ENCODE measurements around the gene GOLGB1.
"Not testable (repeated sequence)": the region's sequence is repeated elsewhere in the genome, so short reads cannot be mapped to it uniquely, and the experiment has no call there.

Gene GOLGB1

DNA sequence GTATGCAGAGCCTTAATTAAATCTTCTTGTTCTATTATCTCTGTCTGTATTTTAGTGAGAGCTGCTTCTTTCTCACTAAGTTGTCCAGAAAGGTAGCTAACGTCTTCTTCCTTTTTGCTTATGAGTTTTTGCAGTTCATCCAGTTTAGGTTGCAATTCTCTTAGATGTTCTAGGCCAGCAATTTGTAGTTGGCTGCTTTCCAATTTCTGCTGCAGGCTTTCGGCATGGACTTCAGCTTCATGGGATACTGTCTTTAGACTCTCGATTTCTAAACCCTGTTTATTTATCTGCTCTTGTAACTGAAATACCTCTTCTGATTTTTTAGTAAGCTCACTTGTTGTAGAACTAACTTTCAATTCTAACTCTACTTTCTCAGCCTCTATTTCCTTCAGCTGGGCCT, 53.4 kb downstream of the GOLGB1 start:
- no peaks in the 10 kb centered on the region for H4K20me1 ChIP-seq (ENCODE audit: control insufficient read depth, insufficient read depth, low read depth, low read length)
- peaks cover 46% of the 10 kb centered on the region for H3K36me3 ChIP-seq (ENCODE audit: control insufficient read depth, low read length)
- H3K9me3 ChIP-seq (ENCODE audit: control insufficient read depth, insufficient read depth, low read length), result no peaks in the 10 kb centered on the region
- H3K4me1 ChIP-seq (ENCODE audit: control insufficient read depth, low read length), result no peaks in the 10 kb centered on the region
- no peak overlapping the region for H3K27ac ChIP-seq (ENCODE audit: low read depth, low read length)
- H3K9me2 ChIP-seq (replicated peaks; ENCODE audit: control insufficient read depth, low read length), result no peaks in the 10 kb centered on the region
- H3K27me3 ChIP-seq (ENCODE audit: control insufficient read depth, low read length), result no peaks in the 10 kb centered on the region
- H3K4me3 ChIP-seq (ENCODE audit: low read length), result no peak overlapping the region
- H3K4me2 ChIP-seq (ENCODE audit: low read length), result no peak overlapping the region
- TF ChIP-seq, protein P1, sequence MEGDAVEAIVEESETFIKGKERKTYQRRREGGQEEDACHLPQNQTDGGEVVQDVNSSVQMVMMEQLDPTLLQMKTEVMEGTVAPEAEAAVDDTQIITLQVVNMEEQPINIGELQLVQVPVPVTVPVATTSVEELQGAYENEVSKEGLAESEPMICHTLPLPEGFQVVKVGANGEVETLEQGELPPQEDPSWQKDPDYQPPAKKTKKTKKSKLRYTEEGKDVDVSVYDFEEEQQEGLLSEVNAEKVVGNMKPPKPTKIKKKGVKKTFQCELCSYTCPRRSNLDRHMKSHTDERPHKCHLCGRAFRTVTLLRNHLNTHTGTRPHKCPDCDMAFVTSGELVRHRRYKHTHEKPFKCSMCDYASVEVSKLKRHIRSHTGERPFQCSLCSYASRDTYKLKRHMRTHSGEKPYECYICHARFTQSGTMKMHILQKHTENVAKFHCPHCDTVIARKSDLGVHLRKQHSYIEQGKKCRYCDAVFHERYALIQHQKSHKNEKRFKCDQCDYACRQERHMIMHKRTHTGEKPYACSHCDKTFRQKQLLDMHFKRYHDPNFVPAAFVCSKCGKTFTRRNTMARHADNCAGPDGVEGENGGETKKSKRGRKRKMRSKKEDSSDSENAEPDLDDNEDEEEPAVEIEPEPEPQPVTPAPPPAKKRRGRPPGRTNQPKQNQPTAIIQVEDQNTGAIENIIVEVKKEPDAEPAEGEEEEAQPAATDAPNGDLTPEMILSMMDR (IDR thresholded peaks at IDR 0.05; ENCODE audit: low read depth, low read length, poor library complexity, severe bottlenecking), result no peak
- TF ChIP-seq EZH2phosphoT487 (IDR thresholded peaks at IDR 0.05; ENCODE audit: borderline replicate concordance, low read length), result no peak
- H3F3A ChIP-seq (ENCODE audit: control insufficient read depth, insufficient read depth), result no peaks in the 10 kb centered on the region
- H3K79me2 ChIP-seq (ENCODE audit: control insufficient read depth, low read length), result no peaks in the 10 kb centered on the region

DNA sequence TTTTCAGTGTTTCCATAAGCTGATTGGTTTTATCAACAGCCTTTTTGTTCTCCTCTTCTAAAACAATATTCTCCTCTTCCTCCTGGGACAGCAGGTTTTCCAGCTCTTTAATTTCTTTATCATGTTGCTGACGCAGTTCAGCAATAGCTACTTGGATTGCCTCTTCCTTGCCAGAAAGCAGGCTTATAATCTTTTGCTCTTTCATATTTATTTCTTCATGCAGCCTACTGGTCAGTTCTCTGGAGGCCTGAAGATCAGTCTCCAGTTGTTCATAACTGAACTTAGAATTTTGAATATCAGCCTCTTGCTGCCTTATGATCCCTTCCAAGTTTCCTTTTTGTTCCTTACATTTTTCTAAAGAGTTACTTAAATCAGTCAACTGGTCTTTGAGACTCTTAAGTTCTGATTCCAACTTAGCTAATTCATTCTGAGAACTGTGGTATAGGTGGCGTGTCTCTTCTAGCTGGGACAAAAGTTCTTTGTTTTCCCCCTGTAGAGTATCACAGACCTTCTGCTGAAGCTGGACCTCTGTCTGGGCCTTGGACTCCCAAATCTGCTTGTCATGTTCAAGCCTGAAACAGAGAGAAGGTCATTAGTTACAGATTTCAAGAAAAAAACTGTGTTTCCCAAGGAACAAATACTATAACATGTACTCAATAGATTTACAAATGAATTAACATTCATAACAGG, 57.4 kb downstream of the GOLGB1 start:
- Histone ChIP-seq H3K36me3 (ENCODE audit: control insufficient read depth, low read length) (peaks cover 31% of the 10 kb centered on the region), H3K4me2 (ENCODE audit: low read length) (no peak overlapping the region), H3K27me3 (ENCODE audit: control insufficient read depth, low read length) (no peaks in the 10 kb centered on the region), H3K9me3 (ENCODE audit: control insufficient read depth, insufficient read depth, low read length) (no peaks in the 10 kb centered on the region), H4K20me1 (ENCODE audit: control insufficient read depth, insufficient read depth, low read depth, low read length) (no peaks in the 10 kb centered on the region), H3K27ac (ENCODE audit: low read depth, low read length) (no peak overlapping the region), H3K9me2 (replicated peaks; ENCODE audit: control insufficient read depth, low read length) (no peaks in the 10 kb centered on the region), H3K4me3 (ENCODE audit: low read length) (no peak overlapping the region), H3K79me2 (ENCODE audit: control insufficient read depth, low read length) (no peaks in the 10 kb centered on the region), H3K4me1 (ENCODE audit: control insufficient read depth, low read length) (no peaks in the 10 kb centered on the region), H3F3A (ENCODE audit: control insufficient read depth, insufficient read depth) (no peaks in the 10 kb centered on the region)
- TF ChIP-seq, protein P1 (IDR thresholded peaks at IDR 0.05; ENCODE audit: low read depth, low read length, poor library complexity, severe bottlenecking), result no peak
- TF ChIP-seq EZH2phosphoT487 (IDR thresholded peaks at IDR 0.05; ENCODE audit: borderline replicate concordance, low read length), result no peak

DNA sequence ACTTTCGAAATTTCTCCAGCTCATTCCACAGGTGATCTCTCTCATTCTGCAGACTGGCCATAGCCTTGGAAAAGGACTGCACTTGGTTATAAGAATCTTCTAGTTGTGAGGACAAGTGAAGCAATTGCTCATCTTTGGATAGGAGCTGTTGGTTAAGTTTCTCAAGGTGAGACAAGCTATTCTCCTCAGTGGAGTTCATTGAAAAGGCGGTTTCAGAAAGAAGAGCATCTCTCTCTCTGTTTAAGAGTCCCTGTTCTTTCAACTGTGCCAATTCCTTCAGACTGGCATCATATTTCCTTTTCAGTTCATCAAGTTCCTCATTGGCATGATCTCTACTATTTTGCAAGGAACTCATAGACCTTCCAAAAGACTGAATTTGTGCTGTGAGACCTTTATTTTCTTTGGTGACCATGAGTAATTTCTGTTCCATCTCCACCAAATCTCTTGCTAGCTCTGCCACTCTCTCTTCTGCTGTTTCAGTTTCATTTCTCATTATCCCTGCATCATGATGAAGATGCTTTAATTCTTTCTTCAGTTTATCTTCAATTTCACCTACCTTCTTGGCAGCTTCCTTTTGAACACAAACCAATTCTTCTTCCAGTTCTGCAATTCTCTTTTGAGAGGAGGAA, 58.6 kb downstream of the GOLGB1 start:
- Histone ChIP-seq H3K36me3 (ENCODE audit: control insufficient read depth, low read length) (peaks cover 26% of the 10 kb centered on the region), H3K4me2 (ENCODE audit: low read length) (no peak overlapping the region)

DNA sequence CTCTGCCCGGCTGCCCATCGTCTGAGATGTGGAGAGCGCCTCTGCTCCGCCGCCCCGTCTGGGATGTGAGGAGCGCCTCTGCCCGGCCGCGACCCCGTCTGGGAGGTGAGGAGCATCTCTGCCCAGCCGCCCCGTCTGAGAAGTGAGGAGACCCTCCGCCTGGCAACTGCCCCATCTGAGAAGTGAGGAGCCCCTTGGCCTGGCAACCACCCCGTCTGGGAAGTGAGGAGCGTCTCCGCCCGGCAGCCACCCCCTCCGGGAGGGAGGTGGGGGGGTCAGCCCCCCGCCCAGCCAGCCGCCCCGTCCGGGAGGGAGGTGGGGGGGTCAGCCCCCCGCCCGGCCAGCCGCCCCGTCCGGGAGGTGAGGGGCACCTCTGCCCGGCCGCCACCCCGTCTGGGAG, 60.8 kb downstream of the GOLGB1 start:
- peaks cover 26% of the 10 kb centered on the region for H3K36me3 ChIP-seq (ENCODE audit: control insufficient read depth, low read length)

More for the DNA sequence above, 58.6 kb downstream of the GOLGB1 start:
- Histone ChIP-seq H3K27me3 (ENCODE audit: control insufficient read depth, low read length) (no peaks in the 10 kb centered on the region), H3K4me3 (ENCODE audit: low read length) (no peak overlapping the region), H3F3A (ENCODE audit: control insufficient read depth, insufficient read depth) (no peaks in the 10 kb centered on the region), H3K79me2 (ENCODE audit: control insufficient read depth, low read length) (no peaks in the 10 kb centered on the region), H3K4me1 (ENCODE audit: control insufficient read depth, low read length) (no peaks in the 10 kb centered on the region), H3K9me2 (replicated peaks; ENCODE audit: control insufficient read depth, low read length) (no peaks in the 10 kb centered on the region), H4K20me1 (ENCODE audit: control insufficient read depth, insufficient read depth, low read depth, low read length) (no peaks in the 10 kb centered on the region), H3K27ac (ENCODE audit: low read depth, low read length) (no peak overlapping the region), H3K9me3 (ENCODE audit: control insufficient read depth, insufficient read depth, low read length) (no peaks in the 10 kb centered on the region)
- TF ChIP-seq EZH2phosphoT487 (IDR thresholded peaks at IDR 0.05; ENCODE audit: borderline replicate concordance, low read length), result no peak
- TF ChIP-seq, protein P1 (IDR thresholded peaks at IDR 0.05; ENCODE audit: low read depth, low read length, poor library complexity, severe bottlenecking), result no peak

More for the DNA sequence above, 60.8 kb downstream of the GOLGB1 start:
- not testable (repeated sequence) for H3K27me3 ChIP-seq (ENCODE audit: control insufficient read depth, low read length); H3K4me2 ChIP-seq (ENCODE audit: low read length); H3F3A ChIP-seq (ENCODE audit: control insufficient read depth, insufficient read depth); H4K20me1 ChIP-seq (ENCODE audit: control insufficient read depth, insufficient read depth, low read depth, low read length); H3K4me3 ChIP-seq (ENCODE audit: low read length); H3K27ac ChIP-seq (ENCODE audit: low read depth, low read length); H3K9me2 ChIP-seq (replicated peaks; ENCODE audit: control insufficient read depth, low read length); H3K79me2 ChIP-seq (ENCODE audit: control insufficient read depth, low read length); H3K4me1 ChIP-seq (ENCODE audit: control insufficient read depth, low read length); H3K9me3 ChIP-seq (ENCODE audit: control insufficient read depth, insufficient read depth, low read length)
